OCI-M1 (cell line): ENCODE data around the gene PLPP2.
"Not testable (repeated sequence)": the region's sequence is repeated elsewhere in the genome, so short reads cannot be mapped to it uniquely, and the experiment has no call there.

Experiments
- DNase-seq: peaks from one replicate; lab custom pipeline; 2025; lab: John Stamatoyannopoulos, UW

PLPP2 gene

GRCh38 chr19:292951-293350 is 1.7 kb upstream of the PLPP2 start:
- DNase-seq: no peak

GRCh38 chr19:292281-292884 is 1.2 kb upstream of the PLPP2 start:
- DNase-seq: no peak

GRCh38 chr19:291561-292280 is 518 bp upstream of the PLPP2 start:
- DNase-seq: no peak

- no peak for DNase-seq
These were observed 714 bp downstream of the PLPP2 start for GRCh38 chr19:290372-291005.

GRCh38 chr19:289651-290371 is 1.4 kb downstream of the PLPP2 start:
- no peak for DNase-seq

- no peak for DNase-seq
These were observed 2.3 kb downstream of the PLPP2 start for GRCh38 chr19:288911-289310.

DNA sequence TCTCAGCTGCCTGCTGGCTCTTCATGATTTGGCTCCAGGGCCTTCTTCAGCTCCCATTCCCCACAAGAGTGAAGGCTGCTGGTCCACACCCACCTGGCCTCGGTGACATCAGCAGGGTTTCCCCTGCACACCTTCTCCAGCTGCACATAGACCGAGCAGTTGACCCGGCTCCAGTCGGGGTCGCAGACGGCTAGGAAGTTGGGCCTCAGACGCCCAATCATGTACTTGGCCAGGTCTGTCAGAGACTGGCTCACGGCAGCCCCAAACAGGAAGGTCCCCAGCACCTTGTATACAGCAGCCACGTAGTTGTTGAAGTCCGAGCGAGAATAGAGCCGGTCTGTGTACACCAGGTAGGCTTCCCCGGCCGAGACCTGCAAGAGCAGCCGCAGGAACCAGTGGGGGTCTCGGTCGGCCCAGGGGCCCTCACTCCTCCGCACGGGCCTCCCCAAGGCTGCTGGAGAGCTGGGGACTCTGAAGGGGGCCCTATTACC is 3.8 kb downstream of the PLPP2 start:
- no peak for DNase-seq

GRCh38 chr19:283395-283794 is 7.8 kb downstream of the PLPP2 start:
- no peak for DNase-seq

DNA sequence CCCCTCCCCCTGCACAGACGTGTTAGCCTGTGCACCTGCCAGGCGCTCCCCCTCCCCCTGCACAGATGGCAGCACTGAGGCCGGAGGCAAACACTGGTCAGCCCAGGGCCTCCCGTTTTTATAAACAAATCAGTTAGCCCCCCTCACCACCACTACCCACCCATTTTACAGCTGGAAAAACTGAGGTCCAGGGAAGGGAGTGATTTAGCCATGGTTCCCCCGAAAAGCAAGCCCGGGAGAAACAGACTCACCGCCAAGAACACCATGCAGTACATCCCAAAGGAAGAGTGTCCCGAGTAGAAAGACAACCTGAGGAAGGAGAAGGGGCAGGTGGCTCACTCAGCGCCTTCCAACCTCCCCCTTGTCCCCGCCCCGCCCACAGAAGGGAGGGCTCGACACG is 8.7 kb downstream of the PLPP2 start:
- no peak for DNase-seq

DNA sequence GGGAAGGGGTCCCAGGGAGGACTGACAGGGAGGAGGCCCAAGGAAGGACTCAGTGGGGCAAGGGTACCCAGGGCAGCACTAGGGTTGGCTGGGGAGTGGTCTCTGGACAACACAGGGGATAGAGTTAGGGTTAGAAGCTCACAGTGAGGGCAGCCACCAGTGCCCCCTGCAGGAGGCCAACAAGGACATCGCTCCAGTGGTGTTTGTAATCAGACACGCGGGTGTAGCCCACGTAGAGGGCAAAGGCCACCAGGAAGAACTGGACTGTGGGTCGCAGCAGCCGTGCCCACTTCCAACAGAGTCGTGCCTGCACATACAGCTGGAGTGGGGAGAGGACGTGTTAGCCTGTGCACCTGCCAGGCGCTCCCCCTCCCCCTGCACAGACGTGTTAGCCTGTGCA is 9.2 kb downstream of the PLPP2 start:
- DNase-seq: no peak

DNA sequence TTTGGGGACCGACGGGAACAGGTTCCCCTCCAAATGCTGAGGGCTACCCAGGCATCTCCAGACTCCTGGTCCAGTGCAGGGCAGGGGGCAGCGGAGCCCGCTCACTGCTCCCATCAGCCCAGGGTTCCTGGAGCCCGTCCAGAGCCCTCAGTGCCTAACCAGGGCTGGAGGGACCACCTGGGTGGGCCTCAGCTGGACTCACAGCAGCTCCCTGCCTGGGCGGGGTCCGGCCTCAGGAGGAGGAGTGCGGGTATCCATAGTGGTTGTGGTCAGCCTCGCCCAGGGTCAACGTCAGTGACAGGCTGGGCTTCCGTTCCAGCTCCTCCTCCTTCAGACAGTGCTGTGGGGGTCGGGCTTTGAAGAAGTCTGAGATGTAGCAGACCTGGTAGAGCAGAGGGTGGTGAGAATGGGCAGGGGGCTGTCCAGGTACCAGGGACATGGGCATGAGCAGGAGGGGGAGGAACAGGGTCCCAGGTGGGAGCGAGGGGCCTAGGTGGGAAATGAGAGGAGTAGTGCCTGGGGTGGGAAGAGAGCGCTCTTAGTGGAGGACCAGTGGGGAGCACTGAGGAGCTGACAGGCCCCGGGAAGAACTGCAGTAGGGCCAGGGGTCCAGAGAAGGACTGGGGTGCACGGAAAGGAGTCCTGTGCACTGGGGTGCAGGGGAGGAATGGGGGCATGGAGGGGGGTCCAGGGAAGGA is 9.9 kb downstream of the PLPP2 start:
- DNase-seq: no peak

DNA sequence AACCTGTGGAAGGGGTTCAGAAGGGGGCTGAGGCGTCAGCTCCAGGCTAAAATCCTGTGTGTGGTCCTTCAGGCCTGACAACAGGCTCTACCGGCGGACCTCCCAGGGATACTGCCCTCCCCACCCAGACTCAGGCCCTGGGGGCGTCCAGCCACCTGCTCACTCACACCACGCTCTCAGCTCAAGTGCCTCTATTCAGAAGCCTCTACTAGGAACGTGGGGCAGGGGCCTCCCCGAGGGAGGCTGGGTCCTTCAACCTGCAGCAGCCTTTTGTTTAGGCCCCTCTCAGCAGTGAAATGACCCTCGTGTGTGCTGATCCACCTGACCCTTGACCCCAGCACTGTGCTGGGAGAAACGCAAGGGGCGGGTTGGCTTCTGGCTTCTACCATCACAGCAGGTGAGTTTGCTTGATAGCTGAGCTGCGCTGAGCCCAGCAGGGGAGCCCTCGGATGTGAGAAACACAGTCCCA is 10.6 kb downstream of the PLPP2 start:
- no peak for DNase-seq

GRCh38 chr19:279656-280055 is 11.5 kb downstream of the PLPP2 start:
- no peak for DNase-seq

GRCh38 chr19:279231-279630 is 12.0 kb downstream of the PLPP2 start:
- no peak for DNase-seq

- DNase-seq: no peak
These were observed 13.5 kb downstream of the PLPP2 start for GRCh38 chr19:277581-278165.

DNA sequence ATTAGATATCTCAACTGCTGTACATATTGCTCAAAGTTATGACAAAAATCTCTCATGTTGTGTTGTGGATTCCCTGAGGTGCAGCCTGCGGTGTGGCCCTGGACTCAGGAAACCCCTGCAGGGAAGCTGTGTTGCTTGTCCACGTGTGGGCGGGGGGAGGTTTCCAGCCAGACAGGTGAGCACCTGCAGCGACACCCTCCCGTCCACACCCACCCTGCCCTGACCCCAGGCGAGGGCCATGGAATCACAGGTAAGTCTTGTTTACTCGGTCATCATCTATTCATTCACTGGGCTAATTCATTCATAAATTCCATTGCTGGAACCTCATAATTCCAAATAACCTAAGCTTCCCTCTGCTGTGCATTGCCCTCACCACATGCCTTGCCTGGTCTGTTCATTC is 14.1 kb downstream of the PLPP2 start:
- DNase-seq: no peak

- DNase-seq: no peak
These were observed 15.1 kb downstream of the PLPP2 start for GRCh38 chr19:275958-276646.

DNA sequence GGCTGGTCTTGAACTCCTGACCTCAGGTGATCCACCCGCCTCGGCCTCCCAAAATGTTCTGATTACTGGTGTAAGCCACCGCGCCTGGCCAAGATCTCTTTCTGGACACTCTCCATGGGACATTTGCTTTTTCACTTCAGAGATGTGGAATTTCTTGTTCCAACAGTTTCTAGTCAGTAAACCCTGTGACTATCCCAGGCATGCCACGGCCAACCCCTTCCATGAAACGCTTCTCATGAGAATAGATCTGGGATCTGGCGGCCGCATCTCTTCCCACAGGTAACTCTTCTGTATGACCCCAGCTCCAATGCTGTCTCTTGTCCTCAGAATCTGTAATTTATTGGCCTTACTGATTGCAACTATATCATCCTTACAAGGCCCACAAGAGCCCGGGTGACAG is 16.2 kb downstream of the PLPP2 start:
- no peak for DNase-seq

GRCh38 chr19:273393-273792 is 17.8 kb downstream of the PLPP2 start:
- no peak for DNase-seq

GRCh38 chr19:271856-272255 is 19.3 kb downstream of the PLPP2 start:
- no peak for DNase-seq

GRCh38 chr19:270766-271318 is 20.4 kb downstream of the PLPP2 start:
- not testable (repeated sequence) for DNase-seq
